ENCODE data around the gene RPUSD3.

DNA sequence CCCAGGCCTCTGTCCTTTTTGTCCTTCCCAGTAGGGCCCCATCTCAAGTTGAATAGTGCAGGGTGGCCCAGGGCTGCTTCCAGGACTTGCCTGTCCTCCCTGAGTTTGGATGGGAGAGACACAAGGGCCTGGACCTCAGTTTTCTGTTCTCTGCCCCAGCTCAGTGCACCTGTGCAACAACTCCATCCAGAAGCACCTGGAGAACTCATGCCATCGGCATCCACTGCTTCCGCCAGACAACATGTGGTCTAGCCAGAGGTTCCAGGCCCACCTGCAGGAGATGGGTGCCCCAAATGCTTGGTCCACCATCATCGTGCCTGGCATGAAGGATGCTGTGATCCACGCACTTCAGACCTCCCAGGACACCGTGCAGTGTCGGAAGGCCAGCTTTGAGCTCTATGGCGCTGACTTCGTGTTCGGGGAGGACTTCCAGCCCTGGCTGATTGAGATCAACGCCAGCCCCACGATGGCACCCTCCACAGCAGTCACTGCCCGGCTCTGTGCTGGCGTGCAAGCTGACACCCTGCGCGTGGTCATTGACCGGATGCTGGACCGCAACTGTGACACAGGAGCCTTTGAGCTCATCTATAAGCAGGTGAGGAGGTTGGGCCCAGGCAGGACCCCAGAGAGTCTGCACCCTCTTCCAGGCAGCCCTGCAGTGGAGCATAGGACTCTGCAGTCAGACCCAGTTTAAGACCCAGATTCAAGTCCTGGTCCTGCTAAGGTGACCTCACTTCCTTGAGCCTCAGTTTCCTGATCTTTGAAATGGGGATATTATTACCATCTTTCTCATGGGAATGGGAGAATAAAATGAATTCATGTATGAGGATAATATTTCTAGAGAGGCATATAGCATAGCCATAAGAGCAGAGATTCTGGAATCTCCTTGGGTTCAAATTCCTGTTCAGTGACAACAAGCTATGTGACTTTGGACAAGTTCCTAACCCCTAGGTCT is 14.7 kb downstream of the RPUSD3 start:
- no peak for TF ChIP-seq YY1 (IDR thresholded peaks at IDR 0.05; ENCODE audit: low read depth)
- TF ChIP-seq REST (IDR thresholded peaks at IDR 0.05; ENCODE audit: low read depth), result no peak
- no peak for TF ChIP-seq EP300 (IDR thresholded peaks at IDR 0.05; ENCODE audit: borderline replicate concordance)
